Hepatocyte (in vitro differentiated cells): ENCODE data around the gene MSMO1.

ENCODE experiments used
- CTCF ChIP-seq: fragments of 200-600 bp; sonication (generic); IDR thresholded peaks from 2 replicates; pipeline ENCODE4 v1.5.1; 2016; ENCODE audit warnings: antibody characterized with exemption, mild to moderate bottlenecking; ENCODE audit not compliant: poor library complexity
- EZH2 ChIP-seq: fragments of 200-600 bp; sonication (generic); IDR thresholded peaks from 2 replicates; pipeline ENCODE4 v1.6.1; 2016; ENCODE audit warnings: antibody characterized with exemption, mild to moderate bottlenecking, borderline replicate concordance

GRCh38 chr4:165347647-165348569 lies 20.4 kb downstream of the MSMO1 start:
- TF ChIP-seq CTCF (no peak), EZH2 (no peak)
